Thyroid gland (tissue), 4 donors: ENCODE results near the gene CFAP43.

Experiments used
- POLR2A ChIP-seq, 2 donors: fragments of 450-650 bp; IDR thresholded peaks; one replicate each; pipeline ENCODE4 v1.6.1; 2017; ENCODE audit warnings: antibody characterized with exemption in 2 of 2, mild to moderate bottlenecking in 2 of 2, moderate library complexity in 1 of 2
- TF ChIP-seq, protein P1 (sequence below), 6 experiments: fragments of 200-600 bp in 3 of 6; fragments of 450-650 bp in 3 of 6; sonication (generic) in 3 of 6; IDR thresholded peaks; one replicate each; pipeline ENCODE4 v1.5.1; 2016 to 2019; ENCODE audit warnings: antibody characterized with exemption in 6 of 6, mild to moderate bottlenecking in 2 of 6, inconsistent platforms in 1 of 6, moderate library complexity in 1 of 6

- TF ChIP-seq, protein P1, sequence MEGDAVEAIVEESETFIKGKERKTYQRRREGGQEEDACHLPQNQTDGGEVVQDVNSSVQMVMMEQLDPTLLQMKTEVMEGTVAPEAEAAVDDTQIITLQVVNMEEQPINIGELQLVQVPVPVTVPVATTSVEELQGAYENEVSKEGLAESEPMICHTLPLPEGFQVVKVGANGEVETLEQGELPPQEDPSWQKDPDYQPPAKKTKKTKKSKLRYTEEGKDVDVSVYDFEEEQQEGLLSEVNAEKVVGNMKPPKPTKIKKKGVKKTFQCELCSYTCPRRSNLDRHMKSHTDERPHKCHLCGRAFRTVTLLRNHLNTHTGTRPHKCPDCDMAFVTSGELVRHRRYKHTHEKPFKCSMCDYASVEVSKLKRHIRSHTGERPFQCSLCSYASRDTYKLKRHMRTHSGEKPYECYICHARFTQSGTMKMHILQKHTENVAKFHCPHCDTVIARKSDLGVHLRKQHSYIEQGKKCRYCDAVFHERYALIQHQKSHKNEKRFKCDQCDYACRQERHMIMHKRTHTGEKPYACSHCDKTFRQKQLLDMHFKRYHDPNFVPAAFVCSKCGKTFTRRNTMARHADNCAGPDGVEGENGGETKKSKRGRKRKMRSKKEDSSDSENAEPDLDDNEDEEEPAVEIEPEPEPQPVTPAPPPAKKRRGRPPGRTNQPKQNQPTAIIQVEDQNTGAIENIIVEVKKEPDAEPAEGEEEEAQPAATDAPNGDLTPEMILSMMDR (IDR thresholded peaks at IDR 0.05): peak in 3 of 6 experiments; percentile 4 to 18 (median 9)
- peak; percentile 42 to 93 for TF ChIP-seq POLR2A (IDR thresholded peaks at IDR 0.05)
Observed at GRCh38 chr10:104254493-104255310, 22.5 kb upstream of the CFAP43 start, which contains the start of gene GSTO1.
